Ectodermal cell (in vitro differentiated cells): ENCODE results near the gene KIF9.
"Not testable (repeated sequence)": the region's sequence is repeated elsewhere in the genome, so short reads cannot be mapped to it uniquely, and the experiment has no call there.

ENCODE experiments used
- H3K27ac ChIP-seq: 2 replicates; pipeline ENCODE4 v1.7.0; 2013; ENCODE audit warnings: mild to moderate bottlenecking, low read depth, low read length; ENCODE audit not compliant: insufficient read depth, poor library complexity, severe bottlenecking
- H3K27me3 ChIP-seq: 2 replicates; pipeline ENCODE4 v1.7.0; 2013; ENCODE audit warnings: mild to moderate bottlenecking, low read length; ENCODE audit not compliant: insufficient read depth, control insufficient read depth, poor library complexity, severe bottlenecking
- H3K36me3 ChIP-seq: one replicate; pipeline ENCODE4 v1.7.0; 2013; ENCODE audit warnings: low read length; ENCODE audit not compliant: control insufficient read depth, insufficient read depth
- H3K4me1 ChIP-seq: one replicate; pipeline ENCODE4 v1.7.0; 2013; ENCODE audit warnings: low read length; ENCODE audit not compliant: control insufficient read depth, insufficient read depth
- H3K4me3 ChIP-seq: 2 replicates; pipeline ENCODE4 v1.7.0; 2013; ENCODE audit warnings: low read depth, low read length, control low read depth; ENCODE audit not compliant: insufficient read depth
- H3K9me3 ChIP-seq: 2 replicates; pipeline ENCODE4 v1.7.0; 2013; ENCODE audit warnings: mild to moderate bottlenecking, low read length, moderate library complexity; ENCODE audit not compliant: control insufficient read depth
- WGBS, 2 experiments: methylation state at CpG; one replicate each; pipeline ENCODE4 v1.1.7; 2013; ENCODE audit warnings: missing lambda C conversion rate in 2 of 2; 5-methylcytosine and 5-hydroxymethylcytosine counted together

KIF9 gene

DNA sequence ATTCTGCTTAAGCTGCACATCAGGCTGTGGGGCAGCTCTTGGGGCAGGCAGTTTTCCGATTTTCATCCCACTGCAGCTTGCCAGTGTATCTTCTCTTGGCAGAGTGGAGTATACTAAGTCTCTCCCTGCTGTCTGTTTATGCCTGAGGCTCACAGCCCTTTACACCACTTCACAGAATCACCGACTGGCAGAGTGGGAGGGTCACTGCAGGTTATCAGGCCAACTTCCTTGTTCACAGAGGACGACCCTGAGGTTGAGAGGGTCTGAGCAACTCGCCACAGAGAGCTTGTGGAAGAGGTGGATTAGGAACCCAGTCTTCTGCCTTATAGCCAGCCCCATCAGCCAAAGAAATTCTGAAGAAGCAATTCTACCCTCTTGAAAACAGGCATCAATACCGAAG is 30.9 kb downstream of the KIF9 start:
- H3K27me3 ChIP-seq, result no peaks in the 10 kb centered on the region
- H3K4me1 ChIP-seq, result no peaks in the 10 kb centered on the region
- no peaks in the 10 kb centered on the region for H3K9me3 ChIP-seq
- 78 to 83% methylated on average over 5 of the region's 5 CpGs for WGBS, 2 experiments
- H3K36me3 ChIP-seq, result no peaks in the 10 kb centered on the region
- no peak overlapping the region for H3K27ac ChIP-seq
- H3K4me3 ChIP-seq, result no peak overlapping the region

DNA sequence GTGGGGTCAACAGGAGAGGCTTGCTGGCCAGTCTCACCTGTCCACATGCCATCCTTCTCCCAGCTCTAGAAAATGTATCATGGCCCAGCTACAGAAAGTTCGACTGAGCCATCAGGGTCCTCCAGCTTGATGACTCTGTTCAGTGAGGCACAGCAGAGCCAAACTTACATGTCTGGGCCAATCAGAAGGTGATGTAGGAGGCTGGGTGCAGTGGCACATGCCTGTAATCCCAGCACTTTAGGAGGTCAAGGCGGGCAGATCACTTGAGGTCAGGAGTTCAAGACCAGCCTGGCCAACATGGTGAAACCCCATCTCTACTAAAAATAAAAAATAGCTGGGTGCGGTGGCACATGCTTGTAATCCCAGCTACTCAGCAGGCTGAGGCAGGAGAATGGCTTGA is 31.5 kb downstream of the KIF9 start:
- H3K4me1 ChIP-seq, H3K36me3 ChIP-seq, H3K9me3 ChIP-seq, H3K27ac ChIP-seq, H3K27me3 ChIP-seq, H3K4me3 ChIP-seq: not testable (repeated sequence)
- 73 to 83% methylated on average over 3 of the region's 3 CpGs for WGBS, 2 experiments

DNA sequence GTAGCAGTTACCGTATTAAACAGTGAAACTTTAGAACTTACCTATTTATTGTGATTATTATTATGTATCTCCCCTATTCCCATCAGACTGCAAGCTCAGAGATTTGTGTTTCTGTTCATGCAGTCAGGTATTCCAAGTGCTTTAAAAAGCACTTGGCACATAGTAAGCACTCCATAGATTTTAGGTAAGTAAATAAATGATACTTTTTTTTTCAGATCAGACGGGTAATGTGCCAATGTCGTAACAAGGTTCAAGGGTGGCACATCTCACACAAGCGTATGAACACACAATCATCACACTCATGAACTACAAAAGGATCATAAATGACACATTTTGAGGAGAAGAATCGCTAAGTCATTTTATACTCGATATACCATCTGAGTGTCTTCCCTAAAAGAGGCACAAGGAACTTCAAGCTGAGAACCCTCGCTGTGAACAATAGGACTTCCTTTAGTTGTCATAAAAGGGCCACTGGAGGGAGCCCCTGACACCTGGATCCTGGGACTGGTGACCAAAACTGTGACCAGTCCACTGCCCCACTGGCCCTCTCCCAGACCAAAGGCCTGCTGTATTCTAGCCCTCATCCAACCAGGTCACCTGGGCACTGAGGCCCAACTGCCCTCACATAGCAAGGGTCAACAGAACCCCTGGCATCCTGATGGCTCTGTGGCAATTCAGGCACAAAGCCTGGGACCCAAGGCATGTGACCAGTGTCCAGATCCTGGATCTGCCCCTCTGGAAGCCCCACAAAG is 32.1 kb downstream of the KIF9 start:
- 78 to 84% methylated on average over 6 to 7 of the region's 7 CpGs for WGBS, 2 experiments
- no peak overlapping the region for H3K4me3 ChIP-seq
- no peaks in the 10 kb centered on the region for H3K36me3 ChIP-seq

DNA sequence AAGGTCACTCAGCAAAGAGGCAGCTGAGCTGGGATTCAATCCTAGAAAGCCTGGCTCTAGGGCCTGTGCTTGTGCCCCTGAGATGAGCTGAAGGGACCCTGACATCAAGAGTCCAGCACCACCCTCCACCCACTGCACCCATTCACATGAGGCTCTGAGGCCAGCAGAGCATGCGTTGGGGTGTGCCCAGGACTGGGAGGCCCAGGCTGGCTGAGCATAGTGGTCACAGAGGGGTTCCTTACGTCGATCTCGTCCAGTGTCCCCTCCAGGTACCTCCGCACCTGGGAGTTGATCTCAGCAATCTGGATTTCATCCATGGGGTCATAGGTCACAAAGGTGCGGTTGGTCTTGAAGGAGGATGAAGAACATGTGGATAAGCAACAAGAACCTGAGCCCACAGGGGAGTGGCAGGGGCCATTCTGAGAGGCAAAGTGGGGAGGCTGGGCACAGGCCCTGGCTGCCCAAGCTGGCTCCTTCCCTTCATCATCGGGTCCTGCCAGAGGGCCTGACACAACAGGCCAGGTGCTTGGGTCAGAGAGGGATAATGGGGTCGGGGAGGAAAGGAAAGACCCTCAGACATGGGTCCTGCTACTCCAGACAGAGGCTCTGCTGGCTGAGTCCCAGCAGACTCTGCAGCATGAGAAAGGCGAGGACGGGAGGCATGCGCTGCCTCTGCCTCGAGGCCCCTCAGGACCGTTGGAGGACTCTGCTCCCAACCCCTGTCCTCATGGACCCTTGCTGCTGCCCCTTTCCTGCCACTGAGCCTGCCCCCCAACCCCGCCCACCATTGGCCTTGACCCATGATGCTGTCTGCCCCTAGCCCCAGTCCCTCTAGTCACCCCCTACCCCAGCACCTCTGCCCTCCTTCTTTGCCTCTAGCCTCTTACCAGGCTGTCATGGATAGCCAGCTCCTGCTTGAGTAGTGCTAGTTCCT is 35.2 kb downstream of the KIF9 start:
- Histone ChIP-seq H3K36me3 (no peaks in the 10 kb centered on the region), H3K27ac (no peak overlapping the region), H3K9me3 (no peaks in the 10 kb centered on the region), H3K27me3 (no peaks in the 10 kb centered on the region), H3K4me1 (no peaks in the 10 kb centered on the region), H3K4me3 (no peak overlapping the region)
- 91 to 93% methylated on average over 14 of the region's 14 CpGs for WGBS, 2 experiments

More for the DNA sequence above, 32.1 kb downstream of the KIF9 start:
- H3K27ac ChIP-seq, result no peak overlapping the region
- H3K4me1 ChIP-seq, result no peaks in the 10 kb centered on the region
- H3K27me3 ChIP-seq, result no peaks in the 10 kb centered on the region
- H3K9me3 ChIP-seq, result no peaks in the 10 kb centered on the region

DNA sequence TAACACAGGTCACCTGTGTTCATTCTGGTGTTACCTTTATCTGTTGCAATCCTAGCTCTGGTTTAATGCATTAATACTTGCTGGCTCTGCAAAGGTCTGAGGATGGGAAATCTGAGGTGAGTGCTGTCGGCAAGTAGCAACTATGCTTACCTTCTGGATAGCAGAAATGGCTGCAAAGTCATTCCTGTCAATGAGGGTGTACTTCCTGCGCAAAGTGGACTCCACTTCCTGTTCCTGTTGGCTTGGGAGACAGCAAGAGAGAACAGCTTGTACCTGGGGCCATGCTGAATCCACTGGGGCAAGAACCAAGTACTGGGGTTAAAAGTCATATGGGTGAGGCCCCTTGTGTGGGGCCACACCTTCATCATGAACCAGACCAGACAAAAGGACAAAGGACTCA is 37.3 kb downstream of the KIF9 start:
- Histone ChIP-seq H3K27me3 (no peaks in the 10 kb centered on the region), H3K36me3 (no peaks in the 10 kb centered on the region), H3K9me3 (no peaks in the 10 kb centered on the region), H3K4me1 (no peaks in the 10 kb centered on the region), H3K27ac (no peak overlapping the region), H3K4me3 (no peak overlapping the region)
- WGBS, 2 experiments, result 94 to 95% methylated on average over 2 of the region's 2 CpGs

DNA sequence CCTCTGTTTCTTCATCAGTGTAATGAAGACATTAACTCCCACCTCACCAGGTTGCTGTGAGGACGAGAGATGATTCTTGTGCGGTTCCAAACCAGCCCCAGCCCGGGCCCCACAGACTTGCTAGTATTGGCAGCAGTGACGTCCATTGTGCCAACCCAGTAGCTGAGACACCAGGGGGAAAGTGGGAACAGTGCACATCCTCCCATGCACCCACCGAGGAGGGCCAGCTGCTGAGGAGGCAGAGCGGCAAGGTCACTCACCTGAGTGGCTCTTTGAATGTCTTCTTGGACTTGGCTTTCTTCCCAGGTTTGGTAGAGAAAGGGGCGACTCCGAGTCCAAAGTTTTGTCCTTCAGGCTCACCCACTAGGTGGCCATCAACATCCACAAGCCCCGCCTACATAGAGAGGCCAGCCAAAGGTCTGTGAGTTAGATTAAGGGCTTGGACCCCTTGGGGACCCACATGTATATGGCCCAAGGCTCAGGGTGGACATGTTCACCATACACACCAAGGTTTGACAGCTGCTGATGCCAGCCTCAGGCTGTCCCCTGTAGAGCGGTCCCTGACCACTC is 38.0 kb downstream of the KIF9 start:
- no peak overlapping the region for H3K4me3 ChIP-seq
- H3K9me3 ChIP-seq, result no peaks in the 10 kb centered on the region
- H3K4me1 ChIP-seq, result no peaks in the 10 kb centered on the region
- WGBS, 2 experiments, result 90 to 93% methylated on average over 10 of the region's 10 CpGs
- H3K27me3 ChIP-seq, result no peaks in the 10 kb centered on the region
- H3K36me3 ChIP-seq, result no peaks in the 10 kb centered on the region
- H3K27ac ChIP-seq, result no peak overlapping the region

DNA sequence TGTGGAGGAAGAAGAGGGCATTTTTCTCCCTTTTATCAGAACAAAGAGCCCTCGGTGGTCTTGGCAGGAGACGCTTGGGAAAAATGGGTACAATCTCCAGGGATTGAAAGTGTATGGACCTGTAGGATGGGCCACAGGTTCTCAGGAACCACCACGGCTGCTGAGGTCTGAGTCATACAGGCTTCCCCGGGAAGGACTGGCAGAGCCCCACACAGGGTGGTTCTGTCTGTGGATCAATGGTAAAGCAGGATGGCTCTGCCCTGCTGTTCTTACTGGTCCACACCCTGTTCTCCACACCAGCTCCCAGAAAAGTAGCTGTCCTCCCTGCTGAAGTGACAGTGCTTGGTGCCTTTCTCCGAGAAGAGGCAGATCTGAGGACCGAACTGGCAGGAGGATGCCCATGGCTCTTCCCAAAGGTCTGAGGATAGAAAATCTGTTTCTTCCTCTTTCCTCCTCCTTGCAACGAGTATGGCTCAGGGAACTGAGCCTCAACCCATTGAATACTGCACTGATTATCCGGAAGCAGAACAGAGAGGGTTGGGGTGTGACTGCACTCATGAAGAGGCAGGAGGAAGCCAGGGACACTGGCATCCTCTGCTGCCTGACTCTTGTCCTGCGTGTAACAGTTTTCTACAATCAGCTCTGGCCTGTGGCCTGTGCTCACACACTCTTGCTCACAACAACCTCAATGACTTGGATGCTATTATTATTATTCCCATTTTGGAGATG is 39.0 kb downstream of the KIF9 start:
- Histone ChIP-seq H3K9me3 (no peaks in the 10 kb centered on the region), H3K36me3 (no peaks in the 10 kb centered on the region), H3K4me1 (no peaks in the 10 kb centered on the region), H3K27me3 (no peaks in the 10 kb centered on the region), H3K4me3 (no peak overlapping the region), H3K27ac (no peak overlapping the region)
- WGBS, 2 experiments, result 90 to 92% methylated on average over 9 of the region's 9 CpGs

DNA sequence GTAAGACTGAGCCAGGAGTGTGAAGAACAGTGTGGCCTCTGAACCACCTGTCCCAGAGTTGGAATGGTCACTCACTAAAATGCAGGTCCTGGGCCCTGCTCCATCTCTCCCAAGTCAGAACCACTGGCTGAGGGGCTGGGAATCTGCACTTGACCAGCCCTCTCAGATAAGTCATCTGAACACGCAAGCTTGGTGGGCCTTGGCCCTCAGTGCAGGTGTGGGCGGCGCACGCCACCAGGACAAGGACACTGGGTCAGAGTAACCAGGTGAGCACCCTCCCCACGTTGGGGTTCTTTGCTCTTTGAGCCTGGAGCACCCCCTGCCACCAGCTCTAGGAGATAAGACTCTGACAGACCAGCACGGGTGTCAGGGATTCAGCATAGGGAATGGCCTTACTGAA is 42.7 kb downstream of the KIF9 start:
- 92 to 95% methylated on average over 6 of the region's 6 CpGs for WGBS, 2 experiments
- no peaks in the 10 kb centered on the region for H3K9me3 ChIP-seq
- H3K4me3 ChIP-seq, result no peak overlapping the region
- H3K4me1 ChIP-seq, result no peaks in the 10 kb centered on the region
- H3K27ac ChIP-seq, result no peak overlapping the region
- no peaks in the 10 kb centered on the region for H3K36me3 ChIP-seq
- H3K27me3 ChIP-seq, result no peaks in the 10 kb centered on the region

DNA sequence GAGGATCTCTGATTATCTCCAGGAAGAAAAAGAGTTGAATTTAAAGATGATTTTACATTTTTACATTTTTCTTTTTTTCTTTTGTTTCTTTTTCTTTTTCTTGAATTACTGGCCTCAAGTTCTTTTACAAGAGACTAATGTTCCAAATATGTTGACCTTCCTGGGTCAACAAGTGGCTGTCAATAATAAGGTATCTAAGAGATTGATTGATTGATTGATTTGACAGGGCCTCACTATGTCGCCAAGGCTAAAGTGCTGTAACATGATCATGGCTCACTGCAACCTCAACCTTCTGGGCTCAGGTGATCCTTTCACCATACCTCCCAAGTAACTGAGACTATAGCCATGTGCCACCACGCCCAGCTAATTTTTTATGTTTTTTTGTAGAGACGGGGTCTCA is 44.6 kb downstream of the KIF9 start:
- H3K36me3 ChIP-seq, result no peaks in the 10 kb centered on the region
- H3K4me3 ChIP-seq, result no peak overlapping the region
- H3K27ac ChIP-seq, result no peak overlapping the region
- H3K9me3 ChIP-seq, result no peaks in the 10 kb centered on the region
- no peaks in the 10 kb centered on the region for H3K4me1 ChIP-seq
- WGBS, 2 experiments, result 91 to 94% methylated on average over 3 of the region's 3 CpGs
- H3K27me3 ChIP-seq, result no peaks in the 10 kb centered on the region

DNA sequence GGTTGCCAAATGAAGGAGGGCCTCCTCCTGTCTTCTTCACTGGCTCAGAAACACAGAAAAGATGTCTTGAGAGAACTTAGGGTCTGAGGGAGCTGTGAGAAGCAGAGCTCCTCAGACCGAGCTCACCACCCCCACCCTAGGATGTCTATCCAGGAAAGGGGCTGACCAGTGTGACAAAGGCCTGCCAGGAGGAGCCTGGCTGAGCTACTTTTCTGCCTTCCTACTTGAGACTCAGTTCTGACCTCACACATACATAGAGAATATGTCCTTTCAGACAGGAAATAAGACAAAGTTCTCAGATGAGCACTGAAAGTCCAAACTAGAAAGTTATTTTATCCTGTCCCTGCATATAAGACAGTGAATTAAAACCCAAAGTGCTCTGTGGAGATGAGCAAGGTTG is 54.5 kb downstream of the KIF9 start:
- Histone ChIP-seq H3K27me3 (no peaks in the 10 kb centered on the region), H3K4me3 (no peak overlapping the region), H3K27ac (no peak overlapping the region), H3K9me3 (no peaks in the 10 kb centered on the region), H3K4me1 (no peaks in the 10 kb centered on the region), H3K36me3 (no peaks in the 10 kb centered on the region)
- WGBS, 2 experiments, result 48 to 62% methylated on average over 1 of the region's 1 CpG
